ENCODE measurements around the gene C2orf68. TPM values are rescaled to one million over a fixed set of nuclear protein-coding genes. Genes with fewer than 3 reads are reported as not detected.

C2orf68 gene
- total and polyA plus RNA-seq, 2 of the 13 experiments (the other 11 are each of a cell fraction or from before 2014, with no cell fraction given): 47.1 to 77.4 TPM

- TF ChIP-seq RERE (CRISPR knock-in tag; IDR thresholded peaks at IDR 0.05; ENCODE audit: low read depth) (peak; percentile 33), CREB3 (CRISPR knock-in tag; IDR thresholded peaks at IDR 0.05) (no peak), DR1 (CRISPR knock-in tag; IDR thresholded peaks at IDR 0.05) (peak; percentile 93), HOXD1 (CRISPR knock-in tag; IDR thresholded peaks at IDR 0.05) (peak; percentile 33; the same call in 1 of the 2 replicates), ZNF460 (CRISPR knock-in tag; IDR thresholded peaks at IDR 0.05; ENCODE audit: borderline replicate concordance) (no peak), ZNF18 (CRISPR knock-in tag; IDR thresholded peaks at IDR 0.05; ENCODE audit: insufficient replicate concordance) (peak; percentile 91), ZNF382 (CRISPR knock-in tag; IDR thresholded peaks at IDR 0.05; ENCODE audit: borderline replicate concordance) (no peak), ZNF296 (CRISPR knock-in tag; conservative IDR thresholded peaks at IDR 0.05) (0 out of 2 replicates have a peak, but pooled peaks have one; percentile 51), NR2F2 (IDR thresholded peaks at IDR 0.05; ENCODE audit: borderline replicate concordance, low read depth) (no peak), NCOA1 (CRISPR knock-in tag; IDR thresholded peaks at IDR 0.05) (no peak), ZFP41 (CRISPR knock-in tag; IDR thresholded peaks at IDR 0.05; ENCODE audit: borderline replicate concordance) (0 out of 2 replicates have a peak, but pooled peaks have one; percentile 61)
These were observed at the start of gene C2orf68 (continued) for GRCh38 chr2:85611705-85612587.
